SU-DHL-6 (cell line): ENCODE measurements around the gene HEYL.

Experiments
- H2AFZ ChIP-seq: fragments of 200-600 bp; sonication (generic); 2 replicates; pipeline ENCODE4 v1.6.1; 2014; ENCODE audit warnings: low read depth, mild to moderate bottlenecking, moderate library complexity, mixed read lengths, antibody characterized with exemption, low read length; ENCODE audit not compliant: severe bottlenecking
- H3F3A ChIP-seq: fragments of 200-600 bp; shearing (Covaris generic); 2 replicates; pipeline ENCODE4 v1.6.0; 2016; ENCODE audit warnings: antibody characterized with exemption, mild to moderate bottlenecking; ENCODE audit not compliant: insufficient read depth
- H3K27ac ChIP-seq: fragments of 200-600 bp; sonication (generic); 2 replicates; pipeline ENCODE4 v1.5.1; 2016; ENCODE audit warnings: low read depth, mild to moderate bottlenecking, low read length, moderate library complexity, mixed read lengths
- H3K27me3 ChIP-seq: fragments of 200-600 bp; sonication (generic), shearing (Covaris generic); 2 replicates; pipeline ENCODE4 v1.6.0; 2014; ENCODE audit warnings: mild to moderate bottlenecking, low read length
- H3K36me3 ChIP-seq: fragments of 200-600 bp; sonication (generic); 2 replicates; pipeline ENCODE4 v1.6.1; 2014; ENCODE audit warnings: mild to moderate bottlenecking, low read length, mixed read lengths
- H3K4me2 ChIP-seq: fragments of 300-600, 200-600 bp; shearing (Covaris generic), sonication (generic); 2 replicates; pipeline ENCODE4 v1.6.0; 2014; ENCODE audit warnings: low read length, low read depth, mild to moderate bottlenecking; ENCODE audit not compliant: poor library complexity, severe bottlenecking
- H3K4me3 ChIP-seq: fragments of 200-600 bp; sonication (generic); 2 replicates; pipeline ENCODE4 v1.5.1; 2014; ENCODE audit warnings: antibody characterized with exemption, low read length, mild to moderate bottlenecking, mixed read lengths; ENCODE audit not compliant: insufficient read depth, poor library complexity, severe bottlenecking
- H3K79me2 ChIP-seq: fragments of 200-600 bp; sonication (generic); 2 replicates; pipeline ENCODE4 v1.6.1; 2014; ENCODE audit warnings: mild to moderate bottlenecking, low read length, moderate library complexity; ENCODE audit not compliant: insufficient read depth
- H3K9ac ChIP-seq: fragments of 200-600 bp; sonication (generic); 2 replicates; pipeline ENCODE4 v1.7.0; 2014; ENCODE audit warnings: mild to moderate bottlenecking, low read length
- H3K9me2 ChIP-seq: fragments of 200-600 bp; sonication (generic); replicated peaks from 2 replicates; pipeline ENCODE4 v1.6.1; 2014; ENCODE audit warnings: low read length; ENCODE audit not compliant: insufficient read depth
- H3K9me3 ChIP-seq: fragments of 200-600 bp; sonication (generic); 2 replicates; pipeline ENCODE4 v1.6.1; 2014; ENCODE audit warnings: low read length, mixed read lengths; ENCODE audit not compliant: insufficient read depth
- H4K20me1 ChIP-seq: fragments of 200-600 bp; sonication (generic); 2 replicates; pipeline ENCODE4 v1.6.1; 2014; ENCODE audit warnings: low read depth, mild to moderate bottlenecking, antibody characterized with exemption, low read length, moderate library complexity, mixed read lengths
- CTCF ChIP-seq: fragments of 200-600 bp; sonication (generic); IDR thresholded peaks from one replicate; pipeline ENCODE4 v1.5.1; 2017; ENCODE audit warnings: antibody characterized with exemption, mild to moderate bottlenecking, low read length, moderate library complexity; ENCODE audit not compliant: insufficient read depth, poor library complexity, severe bottlenecking
- EZH2phosphoT487 ChIP-seq: fragments of 200-600 bp; sonication (generic), shearing (Covaris generic); conservative IDR thresholded peaks from 2 replicates; pipeline ENCODE4 v1.6.1; 2018; ENCODE audit warnings: mild to moderate bottlenecking, antibody characterized with exemption, low read length, moderate library complexity, mixed read lengths

HEYL gene

GRCh38 chr1:39640861-39641260 is 1.4 kb upstream of the HEYL start:
- no peaks in the 10 kb centered on the region for H3K9me2 ChIP-seq
- H3K27ac ChIP-seq = no peak overlapping the region
- no peak overlapping the region for H3K9ac ChIP-seq
- no peaks in the 10 kb centered on the region for H3K36me3 ChIP-seq
- H2AFZ ChIP-seq = no peak overlapping the region
- H4K20me1 ChIP-seq = no peaks in the 10 kb centered on the region
- H3K9me3 ChIP-seq = no peaks in the 10 kb centered on the region
- H3K4me3 ChIP-seq = no peak overlapping the region
- H3K79me2 ChIP-seq = no peaks in the 10 kb centered on the region
- no peaks in the 10 kb centered on the region for H3K27me3 ChIP-seq
- H3K4me2 ChIP-seq = no peak overlapping the region
- H3F3A ChIP-seq = no peaks in the 10 kb centered on the region
- no peak for TF ChIP-seq CTCF
- TF ChIP-seq EZH2phosphoT487 = no peak

DNA sequence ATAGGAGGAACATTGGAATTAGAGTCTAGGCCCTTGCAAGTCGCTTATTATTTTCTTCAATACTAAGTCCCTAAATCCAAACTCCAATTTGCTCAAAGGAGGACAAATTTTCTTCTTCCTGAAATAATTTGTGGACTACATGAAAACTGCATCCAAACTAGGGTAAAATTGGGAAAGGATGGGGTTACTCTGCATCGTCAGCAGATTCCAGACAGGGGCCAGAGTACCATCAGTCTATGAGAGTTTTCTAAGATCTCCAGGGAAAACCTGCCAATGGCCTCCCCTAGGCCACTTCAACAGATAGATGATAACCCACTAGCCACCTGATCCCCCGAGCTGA is 508 bp downstream of the HEYL start:
- H3K27me3 ChIP-seq = no peaks in the 10 kb centered on the region
- H3K4me3 ChIP-seq = no peak overlapping the region
- no peaks in the 10 kb centered on the region for H3K36me3 ChIP-seq
- H3K27ac ChIP-seq = no peak overlapping the region
- no peak overlapping the region for H2AFZ ChIP-seq
- H3K4me2 ChIP-seq = no peak overlapping the region
- no peak for TF ChIP-seq EZH2phosphoT487
- H3K79me2 ChIP-seq = no peaks in the 10 kb centered on the region
- H3K9me3 ChIP-seq = no peaks in the 10 kb centered on the region
- no peaks in the 10 kb centered on the region for H3K9me2 ChIP-seq
- H3K9ac ChIP-seq = no peak overlapping the region
- H4K20me1 ChIP-seq = no peaks in the 10 kb centered on the region
- no peaks in the 10 kb centered on the region for H3F3A ChIP-seq

- Histone ChIP-seq H2AFZ (no peak overlapping the region), H4K20me1 (no peaks in the 10 kb centered on the region), H3K4me2 (no peak overlapping the region), H3K79me2 (no peaks in the 10 kb centered on the region), H3K4me3 (no peak overlapping the region), H3K27me3 (no peaks in the 10 kb centered on the region), H3F3A (no peaks in the 10 kb centered on the region), H3K9me2 (no peaks in the 10 kb centered on the region), H3K9ac (no peak overlapping the region), H3K27ac (no peak overlapping the region), H3K9me3 (no peaks in the 10 kb centered on the region), H3K36me3 (no peaks in the 10 kb centered on the region)
- no peak for TF ChIP-seq EZH2phosphoT487
- TF ChIP-seq CTCF = no peak
These were observed 2.1 kb downstream of the HEYL start for GRCh38 chr1:39637361-39637760.

DNA sequence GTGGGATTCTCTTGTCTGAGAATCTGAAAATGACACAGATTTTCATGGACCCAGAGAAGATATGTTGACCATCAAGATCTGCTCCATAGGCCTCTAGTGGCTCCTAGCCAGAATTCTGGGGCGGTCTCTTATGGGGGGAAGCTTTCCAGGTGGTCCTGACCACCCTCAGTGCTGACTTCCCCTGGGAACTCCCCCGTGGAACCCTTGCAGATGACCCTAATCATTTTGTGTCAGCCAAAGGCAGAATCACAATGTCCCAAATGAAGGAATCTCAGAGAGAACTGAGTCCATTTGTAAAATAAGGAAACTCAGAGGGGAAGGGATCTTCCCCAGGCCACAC is 3.6 kb downstream of the HEYL start:
- Histone ChIP-seq H3F3A (no peaks in the 10 kb centered on the region), H3K4me2 (no peak overlapping the region), H3K9ac (no peak overlapping the region), H4K20me1 (no peaks in the 10 kb centered on the region), H3K36me3 (no peaks in the 10 kb centered on the region), H3K9me2 (no peaks in the 10 kb centered on the region), H3K9me3 (no peaks in the 10 kb centered on the region), H3K79me2 (no peaks in the 10 kb centered on the region), H3K4me3 (no peak overlapping the region), H3K27ac (no peak overlapping the region), H3K27me3 (no peaks in the 10 kb centered on the region), H2AFZ (no peak overlapping the region)
- TF ChIP-seq EZH2phosphoT487 (no peak), CTCF (no peak)
